HCT116 (cell line): ENCODE measurements around the gene ABHD10. TPM values are rescaled to one million over a fixed set of nuclear protein-coding genes. Genes with fewer than 3 reads are reported as not detected.

Source experiments
- ATAC-seq: fragments of 200-7000 bp; cut with Tn5 transposase; 2 replicates; pipeline ENCODE4 v1.9.1; 2020; ENCODE audit warnings: mild to moderate bottlenecking, moderate library complexity
- BruUV-seq: library from RNA; stranded (reverse); fragments of 400-500 nt; replicated peaks from 2 replicates; lab custom pipeline; 2021; lab: Mats Ljungman, UMichigan
- CTCF ChIA-PET: fragments of 300-600 bp; sonication (Branson Sonifier 250); formaldehyde crosslinking; loops from one replicate; lab custom pipeline; 2021; ENCODE audit warnings: antibody characterized with exemption; lab: Charles Lee
- POLR2A ChIA-PET: fragments of 300-600, 350-600 bp; sonication (Branson Sonifier 250); formaldehyde crosslinking; loops from one replicate; lab custom pipeline; 2021; ENCODE audit warnings: antibody characterized with exemption; lab: Charles Lee
- RAD21 ChIA-PET, 2 experiments: fragments of 300-600 bp; sonication (Branson Sonifier 250); formaldehyde crosslinking; loops; one replicate each; lab custom pipeline; 2023; ENCODE audit warnings: low total read pairs in 2 of 2; ENCODE audit not compliant: uncharacterized antibody in 2 of 2, unreplicated experiment in 2 of 2, low non-redundant PET in 1 of 2; lab: Charles Lee
- DNase-seq: peaks from one replicate; pipeline ENCODE4 v3.0.0-alpha.2; 2010; ENCODE audit warnings: low read depth, low spot score
- H2AFZ ChIP-seq: fragments of 200-600 bp; shearing (Covaris generic), sonication (generic); 2 replicates; pipeline ENCODE4 v1.6.1; 2017; ENCODE audit warnings: low read depth, mixed run types, mixed read lengths, antibody characterized with exemption, low read length; ENCODE audit not compliant: poor library complexity, severe bottlenecking
- H3K27ac ChIP-seq: 2 replicates; pipeline ENCODE4 v1.5.1; 2012; ENCODE audit warnings: low read depth, low read length
- H3K27me3 ChIP-seq: fragments of 200-600 bp; sonication (generic); 2 replicates; pipeline ENCODE4 v1.6.1; 2016; ENCODE audit warnings: mixed run types, low read length, mixed read lengths; ENCODE audit not compliant: insufficient read depth
- H3K36me3 ChIP-seq, 2 experiments: fragments of 200-500 bp in 1 of 2; fragments of 200-600 bp in 1 of 2; sonication (Bioruptor generic) in 1 of 2; sonication (generic) in 1 of 2; 2 replicates each; pipeline versions ENCODE4 v1.5.1 to v1.6.1; 2014 to 2016; ENCODE audit warnings: low read length in 2 of 2, inconsistent platforms in 1 of 2, mixed read lengths in 1 of 2, mixed run types in 1 of 2; ENCODE audit not compliant: insufficient read depth in 2 of 2, control insufficient read depth in 1 of 2
- H3K4me1 ChIP-seq, 2 experiments: fragments of 200-600 bp in 1 of 2; sonication (generic) in 1 of 2; 2 replicates each; pipeline versions ENCODE4 v1.5.1 to v1.6.1; 2012 to 2017; ENCODE audit warnings: low read length in 2 of 2, inconsistent platforms in 1 of 2, mild to moderate bottlenecking in 1 of 2, mixed read lengths in 1 of 2, mixed run types in 1 of 2, moderate library complexity in 1 of 2; ENCODE audit not compliant: insufficient read depth in 2 of 2, control insufficient read depth in 1 of 2
- H3K4me2 ChIP-seq: fragments of 200-600 bp; sonication (generic); 2 replicates; pipeline ENCODE4 v1.6.1; 2017; ENCODE audit warnings: mixed run types, low read length, mixed read lengths
- H3K4me3 ChIP-seq, 2 experiments: fragments of 200-600 bp in 1 of 2; sonication (generic) in 1 of 2; replicated peaks in 1 of 2; 2 replicates each; pipeline ENCODE4 v1.5.1; 2011 to 2016; ENCODE audit warnings: low read length in 2 of 2, control low read depth in 1 of 2, low read depth in 1 of 2, mild to moderate bottlenecking in 1 of 2, mixed read lengths in 1 of 2, mixed run types in 1 of 2
- H3K79me2 ChIP-seq: fragments of 200-600 bp; sonication (generic); 2 replicates; pipeline ENCODE4 v1.6.1; 2017; ENCODE audit warnings: mild to moderate bottlenecking, mixed run types, low read length, moderate library complexity, mixed read lengths; ENCODE audit not compliant: insufficient read depth
- H3K9ac ChIP-seq: fragments of 200-600 bp; sonication (generic); 2 replicates; pipeline ENCODE4 v1.6.1; 2016; ENCODE audit warnings: low read length, mixed read lengths
- H3K9me2 ChIP-seq: fragments of 200-600 bp; sonication (generic), shearing (Covaris generic); 2 replicates; pipeline ENCODE4 v1.6.1; 2017; ENCODE audit warnings: mixed run types, mild to moderate bottlenecking, moderate library complexity; ENCODE audit not compliant: insufficient read depth
- H3K9me3 ChIP-seq, 2 experiments: fragments of 200-500 bp in 1 of 2; fragments of 200-600 bp in 1 of 2; sonication (Bioruptor generic) in 1 of 2; sonication (generic) in 1 of 2; 2 replicates each; pipeline ENCODE4 v1.6.1; 2014 to 2017; ENCODE audit warnings: low read length in 2 of 2, mixed read lengths in 2 of 2, inconsistent platforms in 1 of 2, low read depth in 1 of 2, mild to moderate bottlenecking in 1 of 2, mixed run types in 1 of 2, moderate library complexity in 1 of 2; ENCODE audit not compliant: control insufficient read depth in 1 of 2, insufficient read depth in 1 of 2
- H4K20me1 ChIP-seq: fragments of 200-600 bp; sonication (generic), shearing (Covaris generic); 2 replicates; pipeline ENCODE4 v1.6.1; 2017; ENCODE audit warnings: mixed run types, mild to moderate bottlenecking, moderate library complexity; ENCODE audit not compliant: insufficient read depth
- EGR1 ChIP-seq: IDR thresholded peaks from 2 replicates; pipeline ENCODE4 v1.6.1; 2012; ENCODE audit warnings: low read depth
- JUND ChIP-seq: IDR thresholded peaks from 2 replicates; pipeline ENCODE4 v1.6.1; 2012
- POLR2A ChIP-seq: IDR thresholded peaks from 2 replicates; pipeline ENCODE4 v1.7.0; 2011; ENCODE audit warnings: borderline replicate concordance; ENCODE audit not compliant: insufficient read depth, insufficient read length; ENCODE audit errors: extremely low read depth
- POLR2AphosphoS5 ChIP-seq: IDR thresholded peaks from 2 replicates; pipeline ENCODE4 v1.6.1; 2011; ENCODE audit warnings: mild to moderate bottlenecking, low read depth, low read length, moderate library complexity
- SP1 ChIP-seq: IDR thresholded peaks from 2 replicates; pipeline ENCODE4 v1.6.1; 2012; ENCODE audit warnings: low read depth
- SRF ChIP-seq: IDR thresholded peaks from 2 replicates; pipeline ENCODE4 v1.6.1; 2012; ENCODE audit warnings: low read depth
- YY1 ChIP-seq: IDR thresholded peaks from 2 replicates; pipeline ENCODE4 v1.6.1; 2011; ENCODE audit warnings: low read length, low read depth, moderate library complexity, mild to moderate bottlenecking; ENCODE audit not compliant: insufficient replicate concordance; ENCODE audit errors: extremely low read depth
- intact Hi-C: fragments of 100-400 bp; cut with micrococcal nuclease; formaldehyde crosslinking; loops from 2 replicates; pipeline ENCODE4 v1.10.0; 2022
- total RNA-seq: library from RNA; stranded (reverse); gene quantifications from one replicate; pipeline ENCODE4 v1.2.1, GENCODE V29; 2021; ENCODE audit not compliant: unreplicated experiment
- TF ChIP-seq, protein P1 (sequence below): IDR thresholded peaks from 2 replicates; pipeline ENCODE4 v1.6.1; 2012; ENCODE audit warnings: low read depth
- TF ChIP-seq, protein P2 (sequence below): IDR thresholded peaks from 2 replicates; pipeline ENCODE4 v1.6.1; 2011; ENCODE audit warnings: mild to moderate bottlenecking, low read length, moderate library complexity; ENCODE audit not compliant: insufficient replicate concordance; ENCODE audit errors: extremely low read depth
- TF ChIP-seq, protein P3 (sequence below), 3 experiments: fragments of 200-600 bp in 1 of 3; sonication (generic) in 1 of 3; IDR thresholded peaks in 2 of 3; conservative IDR thresholded peaks in 1 of 3; 2 replicates each; pipeline ENCODE4 v1.5.1; 2012 to 2017; ENCODE audit warnings: low read depth in 2 of 3, low read length in 2 of 3, antibody characterized with exemption in 1 of 3, borderline replicate concordance in 1 of 3, control low read depth in 1 of 3, mild to moderate bottlenecking in 1 of 3, mixed read lengths in 1 of 3, mixed run types in 1 of 3, moderate library complexity in 1 of 3; ENCODE audit not compliant: insufficient read depth in 1 of 3

The ABHD10 gene
- total RNA-seq, 1 experiment from 2014 or later = 295 TPM

DNA sequence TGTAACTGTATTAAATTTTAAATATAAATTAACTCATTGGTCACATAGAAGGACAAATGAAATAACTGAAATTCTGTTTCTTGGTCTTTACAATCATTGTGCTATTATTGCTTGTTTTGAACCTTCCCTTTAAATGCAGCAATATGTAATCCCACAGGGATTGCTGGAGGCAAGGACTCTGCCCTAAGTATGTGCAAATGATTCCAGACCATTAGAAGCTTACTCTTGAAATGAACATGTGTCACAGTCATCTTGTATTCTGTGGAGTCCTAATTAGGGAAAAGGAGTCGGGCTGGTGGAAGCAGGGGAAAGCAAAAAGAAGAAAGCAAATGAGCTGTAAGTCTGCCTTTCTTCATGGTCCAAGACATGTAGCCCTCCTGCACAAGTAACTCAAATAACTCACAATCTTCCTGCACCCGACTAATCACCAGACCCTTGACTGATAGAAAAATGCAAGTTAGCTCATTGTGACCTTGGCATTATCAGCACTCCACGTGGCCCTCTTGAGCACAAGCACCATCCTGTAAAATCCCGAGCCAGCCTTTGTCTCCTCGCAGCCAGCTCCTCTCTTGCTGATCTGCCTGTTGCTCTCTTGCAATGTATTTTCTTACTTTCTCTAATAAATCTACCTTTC is 53.4 kb downstream of the ABHD10 start (continued):
- TF ChIP-seq, protein P1, sequence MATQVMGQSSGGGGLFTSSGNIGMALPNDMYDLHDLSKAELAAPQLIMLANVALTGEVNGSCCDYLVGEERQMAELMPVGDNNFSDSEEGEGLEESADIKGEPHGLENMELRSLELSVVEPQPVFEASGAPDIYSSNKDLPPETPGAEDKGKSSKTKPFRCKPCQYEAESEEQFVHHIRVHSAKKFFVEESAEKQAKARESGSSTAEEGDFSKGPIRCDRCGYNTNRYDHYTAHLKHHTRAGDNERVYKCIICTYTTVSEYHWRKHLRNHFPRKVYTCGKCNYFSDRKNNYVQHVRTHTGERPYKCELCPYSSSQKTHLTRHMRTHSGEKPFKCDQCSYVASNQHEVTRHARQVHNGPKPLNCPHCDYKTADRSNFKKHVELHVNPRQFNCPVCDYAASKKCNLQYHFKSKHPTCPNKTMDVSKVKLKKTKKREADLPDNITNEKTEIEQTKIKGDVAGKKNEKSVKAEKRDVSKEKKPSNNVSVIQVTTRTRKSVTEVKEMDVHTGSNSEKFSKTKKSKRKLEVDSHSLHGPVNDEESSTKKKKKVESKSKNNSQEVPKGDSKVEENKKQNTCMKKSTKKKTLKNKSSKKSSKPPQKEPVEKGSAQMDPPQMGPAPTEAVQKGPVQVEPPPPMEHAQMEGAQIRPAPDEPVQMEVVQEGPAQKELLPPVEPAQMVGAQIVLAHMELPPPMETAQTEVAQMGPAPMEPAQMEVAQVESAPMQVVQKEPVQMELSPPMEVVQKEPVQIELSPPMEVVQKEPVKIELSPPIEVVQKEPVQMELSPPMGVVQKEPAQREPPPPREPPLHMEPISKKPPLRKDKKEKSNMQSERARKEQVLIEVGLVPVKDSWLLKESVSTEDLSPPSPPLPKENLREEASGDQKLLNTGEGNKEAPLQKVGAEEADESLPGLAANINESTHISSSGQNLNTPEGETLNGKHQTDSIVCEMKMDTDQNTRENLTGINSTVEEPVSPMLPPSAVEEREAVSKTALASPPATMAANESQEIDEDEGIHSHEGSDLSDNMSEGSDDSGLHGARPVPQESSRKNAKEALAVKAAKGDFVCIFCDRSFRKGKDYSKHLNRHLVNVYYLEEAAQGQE = no peak
- TF ChIP-seq SP1 (no peak), YY1 (no peak), JUND (no peak)
- TF ChIP-seq, protein P2, sequence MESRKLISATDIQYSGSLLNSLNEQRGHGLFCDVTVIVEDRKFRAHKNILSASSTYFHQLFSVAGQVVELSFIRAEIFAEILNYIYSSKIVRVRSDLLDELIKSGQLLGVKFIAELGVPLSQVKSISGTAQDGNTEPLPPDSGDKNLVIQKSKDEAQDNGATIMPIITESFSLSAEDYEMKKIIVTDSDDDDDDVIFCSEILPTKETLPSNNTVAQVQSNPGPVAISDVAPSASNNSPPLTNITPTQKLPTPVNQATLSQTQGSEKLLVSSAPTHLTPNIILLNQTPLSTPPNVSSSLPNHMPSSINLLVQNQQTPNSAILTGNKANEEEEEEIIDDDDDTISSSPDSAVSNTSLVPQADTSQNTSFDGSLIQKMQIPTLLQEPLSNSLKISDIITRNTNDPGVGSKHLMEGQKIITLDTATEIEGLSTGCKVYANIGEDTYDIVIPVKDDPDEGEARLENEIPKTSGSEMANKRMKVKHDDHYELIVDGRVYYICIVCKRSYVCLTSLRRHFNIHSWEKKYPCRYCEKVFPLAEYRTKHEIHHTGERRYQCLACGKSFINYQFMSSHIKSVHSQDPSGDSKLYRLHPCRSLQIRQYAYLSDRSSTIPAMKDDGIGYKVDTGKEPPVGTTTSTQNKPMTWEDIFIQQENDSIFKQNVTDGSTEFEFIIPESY = no peak

DNA sequence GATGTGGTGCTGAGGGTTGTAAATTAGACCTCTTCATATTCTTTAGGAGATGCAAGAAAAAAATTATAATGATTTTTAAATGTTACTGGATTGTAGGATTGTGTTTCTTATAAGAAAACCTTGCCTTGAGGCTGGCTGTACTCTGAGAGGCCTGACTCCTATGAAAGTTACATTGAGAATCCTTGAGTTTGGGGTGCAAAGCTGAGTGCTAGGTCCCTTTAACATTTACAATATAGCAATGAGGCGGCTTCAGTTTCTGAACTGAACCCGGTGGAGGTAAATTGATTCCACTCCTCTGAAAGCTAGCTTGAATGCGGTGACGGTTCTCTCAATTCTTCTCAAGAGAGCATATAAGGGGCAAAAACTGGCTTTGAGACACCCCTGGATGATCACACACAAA is 55.6 kb downstream of the ABHD10 start, which contains the start of gene TMPRSS7:
TMPRSS7 (plus strand) TSS at position 301 of the 400 bp plus-strand sequence. CDS start 110 bp downstream, outside the sequence.
- Histone ChIP-seq H3K4me1 (no peaks in the 10 kb centered on the region), H3K9ac (no peak within 1 kb of the TSS), H4K20me1 (no peaks in the 10 kb centered on the region), H3K4me2 (no peak within 1 kb of the TSS), H3K9me3 (no peaks in the 10 kb centered on the region), H3K79me2 (no peaks in the 10 kb centered on the region), H3K27me3 (no peaks in the 10 kb centered on the region), H3K4me3 (no peak within 1 kb of the TSS), H3K9me2 (no peaks in the 10 kb centered on the region), H3K36me3 (no peaks in the 10 kb centered on the region), H2AFZ (no peak within 1 kb of the TSS)
- CTCF ChIA-PET = interaction anchor here (1.9 kb wide), 1 partner anchor 10 kb away, joined by 8 read pairs; no protein-coding TSS in a partner anchor
- RAD21 ChIA-PET = no interaction called here
- ATAC-seq (no peak), DNase-seq (no peak)
- BruUV-seq = no TSS peak
- TF ChIP-seq EGR1 (no peak), SRF (no peak), YY1 (no peak), POLR2AphosphoS5 (no peak), POLR2A (no peak)
- TF ChIP-seq, protein P3, sequence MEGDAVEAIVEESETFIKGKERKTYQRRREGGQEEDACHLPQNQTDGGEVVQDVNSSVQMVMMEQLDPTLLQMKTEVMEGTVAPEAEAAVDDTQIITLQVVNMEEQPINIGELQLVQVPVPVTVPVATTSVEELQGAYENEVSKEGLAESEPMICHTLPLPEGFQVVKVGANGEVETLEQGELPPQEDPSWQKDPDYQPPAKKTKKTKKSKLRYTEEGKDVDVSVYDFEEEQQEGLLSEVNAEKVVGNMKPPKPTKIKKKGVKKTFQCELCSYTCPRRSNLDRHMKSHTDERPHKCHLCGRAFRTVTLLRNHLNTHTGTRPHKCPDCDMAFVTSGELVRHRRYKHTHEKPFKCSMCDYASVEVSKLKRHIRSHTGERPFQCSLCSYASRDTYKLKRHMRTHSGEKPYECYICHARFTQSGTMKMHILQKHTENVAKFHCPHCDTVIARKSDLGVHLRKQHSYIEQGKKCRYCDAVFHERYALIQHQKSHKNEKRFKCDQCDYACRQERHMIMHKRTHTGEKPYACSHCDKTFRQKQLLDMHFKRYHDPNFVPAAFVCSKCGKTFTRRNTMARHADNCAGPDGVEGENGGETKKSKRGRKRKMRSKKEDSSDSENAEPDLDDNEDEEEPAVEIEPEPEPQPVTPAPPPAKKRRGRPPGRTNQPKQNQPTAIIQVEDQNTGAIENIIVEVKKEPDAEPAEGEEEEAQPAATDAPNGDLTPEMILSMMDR (IDR thresholded peaks at IDR 0.05 in 2 of 3, conservative IDR thresholded peaks at IDR 0.05 in 1 of 3; ENCODE audit: borderline replicate concordance in 1 of 3, insufficient read depth in 1 of 3, low read depth in 2 of 3, low read length in 2 of 3) = no peak
- TF ChIP-seq, all 23 proteins: peak for 0
- intact Hi-C loops = no loop called here
- POLR2A ChIA-PET = no interaction called here
- no peak within 1 kb of the TSS for H3K27ac ChIP-seq
